Uterus (tissue), 4 donors: ENCODE data around the gene GRIN1. TPM values are rescaled to one million over a fixed set of nuclear protein-coding genes. Genes with fewer than 3 reads are reported as not detected.

ENCODE experiments used
- DNase-seq, 2 donors: peaks; one replicate each; pipeline ENCODE4 v3.0.0-alpha.2; 2019 to 2020
- H3K27ac ChIP-seq, 2 donors: fragments of 200-600 bp; sonication (generic); 1 replicate in 1 of 2; 2 replicates in 1 of 2; pipeline ENCODE4 v1.5.1; 2016 to 2018
- H3K27me3 ChIP-seq, 2 donors: fragments of 200-600 bp; sonication (generic); one replicate each; pipeline ENCODE4 v1.5.1; 2018 to 2019; ENCODE audit warnings: control low read depth in 1 of 2
- H3K36me3 ChIP-seq, 2 donors: fragments of 200-600 bp; sonication (generic); one replicate each; pipeline ENCODE4 v1.5.1; 2019; ENCODE audit warnings: control low read depth in 1 of 2
- H3K4me1 ChIP-seq, 2 donors: fragments of 200-600 bp; sonication (generic); one replicate each; pipeline ENCODE4 v1.5.1; 2018 to 2019; ENCODE audit warnings: control low read depth in 1 of 2
- H3K4me3 ChIP-seq, 2 donors: fragments of 200-600 bp; sonication (generic); 1 replicate in 1 of 2; 2 replicates in 1 of 2; pipeline ENCODE4 v1.5.1; 2018 to 2019; ENCODE audit warnings: mild to moderate bottlenecking in 1 of 2
- H3K9me3 ChIP-seq, 2 donors: fragments of 200-600 bp; sonication (generic); one replicate each; pipeline ENCODE4 v1.5.1; 2019; ENCODE audit warnings: control low read depth in 1 of 2
- CTCF ChIP-seq, 4 experiments: fragments of 200-600 bp in 2 of 4; fragments of 450-650 bp in 2 of 4; sonication (generic) in 2 of 4; IDR thresholded peaks; one replicate each; pipeline ENCODE4 v1.5.1; 2016 to 2019; ENCODE audit warnings: antibody characterized with exemption in 4 of 4, mild to moderate bottlenecking in 2 of 4, moderate library complexity in 1 of 4
- POLR2A ChIP-seq, 2 donors: fragments of 450-650 bp; IDR thresholded peaks; one replicate each; pipeline ENCODE4 v1.6.1; 2016; ENCODE audit warnings: antibody characterized with exemption in 2 of 2, mild to moderate bottlenecking in 1 of 2, moderate library complexity in 1 of 2
- intact Hi-C: fragments of 100-400 bp; cut with DNase I; formaldehyde crosslinking; loops from one replicate; pipeline ENCODE4 v1.15.1; 2023; ENCODE audit warnings: low total_unique reads
- total RNA-seq, 4 donors: library from RNA; depleted of rRNA in 3 of 4; stranded (reverse); fragments of >200 nt in 3 of 4; gene quantifications; one replicate each; pipeline versions ENCODE4 v1.1.0 to v1.2.4, GENCODE V29; 2014 to 2023
- donor health status: DM: yes; HTN: yes; CAD: no.

GRIN1 gene
- total RNA-seq = not detected

- no peaks in the 10 kb centered on the region for H3K9me3 ChIP-seq
- no peak for DNase-seq
- peaks cover 0 to 33% of the 10 kb centered on the region in 2 donors for H3K27me3 ChIP-seq
- no peak within 1 kb of the TSS for H3K27ac ChIP-seq
- intact Hi-C loops = no loop called here
- H3K36me3 ChIP-seq = no peaks in the 10 kb centered on the region
- H3K4me3 ChIP-seq = no peak within 1 kb of the TSS
- TF ChIP-seq CTCF (IDR thresholded peaks at IDR 0.05) = no peak
- TF ChIP-seq POLR2A (IDR thresholded peaks at IDR 0.05) = no peak
- peaks cover 0 to 12% of the 10 kb centered on the region in 2 donors for H3K4me1 ChIP-seq
Measured at GRCh38 chr9:137138722-137139467, at the start of gene GRIN1. Gene GRIN1 (plus strand): TSS chr9:137139154. CDS start chr9:137139487, 333 bp downstream.

GRCh38 chr9:137089232-137089947, 49.6 kb upstream of the GRIN1 start:
- TF ChIP-seq POLR2A (IDR thresholded peaks at IDR 0.05) (no peak), CTCF (IDR thresholded peaks at IDR 0.05) (no peak)

GRCh38 chr9:137095664-137096517, 43.1 kb upstream of the GRIN1 start:
- TF ChIP-seq CTCF (IDR thresholded peaks at IDR 0.05) (no peak), POLR2A (IDR thresholded peaks at IDR 0.05) (no peak)
- no peaks in the 10 kb centered on the region for H3K4me1 ChIP-seq
- no peak overlapping the region for H3K4me3 ChIP-seq
- no peaks in the 10 kb centered on the region for H3K27me3 ChIP-seq
- intact Hi-C loops = no loop called here
- DNase-seq = no peak
- no peaks in the 10 kb centered on the region for H3K9me3 ChIP-seq
- H3K27ac ChIP-seq = no peak overlapping the region
- H3K36me3 ChIP-seq = no peaks in the 10 kb centered on the region

More at GRCh38 chr9:137089232-137089947, 49.6 kb upstream of the GRIN1 start:
- no peak overlapping the region for H3K27ac ChIP-seq
- no peak for DNase-seq
- intact Hi-C loops = no loop called here
- peaks cover 0 to 5% of the 10 kb centered on the region in 2 donors for H3K4me1 ChIP-seq
- H3K4me3 ChIP-seq = no peak overlapping the region
- no peaks in the 10 kb centered on the region for H3K36me3 ChIP-seq
- no peaks in the 10 kb centered on the region for H3K27me3 ChIP-seq
- no peaks in the 10 kb centered on the region for H3K9me3 ChIP-seq

GRCh38 chr9:137096785-137097546, 42.0 kb upstream of the GRIN1 start:
- H3K36me3 ChIP-seq = no peaks in the 10 kb centered on the region
- H3K4me3 ChIP-seq = no peak overlapping the region
- no peak overlapping the region for H3K27ac ChIP-seq
- H3K9me3 ChIP-seq = no peaks in the 10 kb centered on the region
- intact Hi-C loops = no loop called here
- no peaks in the 10 kb centered on the region for H3K27me3 ChIP-seq
- TF ChIP-seq CTCF (IDR thresholded peaks at IDR 0.05) = no peak
- TF ChIP-seq POLR2A (IDR thresholded peaks at IDR 0.05) = no peak
- DNase-seq = no peak
- H3K4me1 ChIP-seq = no peaks in the 10 kb centered on the region
